Fibroblast of pulmonary artery (primary cell): ENCODE results near the gene KLRF1.

Experiments used
- DNase-seq: peaks from one replicate; pipeline ENCODE4 v3.0.0-alpha.2; 2010; ENCODE audit warnings: low read depth
- H3K4me3 ChIP-seq: replicated peaks from 2 replicates; pipeline ENCODE4 v1.5.1; 2011; ENCODE audit warnings: low read depth, mild to moderate bottlenecking, control low read depth, low read length, moderate library complexity
- CTCF ChIP-seq: IDR thresholded peaks from 2 replicates; pipeline ENCODE4 v1.5.1; 2011; ENCODE audit warnings: mild to moderate bottlenecking, control low read depth, low read length, inconsistent platforms; ENCODE audit errors: missing control alignments

KLRF1 gene

DNA sequence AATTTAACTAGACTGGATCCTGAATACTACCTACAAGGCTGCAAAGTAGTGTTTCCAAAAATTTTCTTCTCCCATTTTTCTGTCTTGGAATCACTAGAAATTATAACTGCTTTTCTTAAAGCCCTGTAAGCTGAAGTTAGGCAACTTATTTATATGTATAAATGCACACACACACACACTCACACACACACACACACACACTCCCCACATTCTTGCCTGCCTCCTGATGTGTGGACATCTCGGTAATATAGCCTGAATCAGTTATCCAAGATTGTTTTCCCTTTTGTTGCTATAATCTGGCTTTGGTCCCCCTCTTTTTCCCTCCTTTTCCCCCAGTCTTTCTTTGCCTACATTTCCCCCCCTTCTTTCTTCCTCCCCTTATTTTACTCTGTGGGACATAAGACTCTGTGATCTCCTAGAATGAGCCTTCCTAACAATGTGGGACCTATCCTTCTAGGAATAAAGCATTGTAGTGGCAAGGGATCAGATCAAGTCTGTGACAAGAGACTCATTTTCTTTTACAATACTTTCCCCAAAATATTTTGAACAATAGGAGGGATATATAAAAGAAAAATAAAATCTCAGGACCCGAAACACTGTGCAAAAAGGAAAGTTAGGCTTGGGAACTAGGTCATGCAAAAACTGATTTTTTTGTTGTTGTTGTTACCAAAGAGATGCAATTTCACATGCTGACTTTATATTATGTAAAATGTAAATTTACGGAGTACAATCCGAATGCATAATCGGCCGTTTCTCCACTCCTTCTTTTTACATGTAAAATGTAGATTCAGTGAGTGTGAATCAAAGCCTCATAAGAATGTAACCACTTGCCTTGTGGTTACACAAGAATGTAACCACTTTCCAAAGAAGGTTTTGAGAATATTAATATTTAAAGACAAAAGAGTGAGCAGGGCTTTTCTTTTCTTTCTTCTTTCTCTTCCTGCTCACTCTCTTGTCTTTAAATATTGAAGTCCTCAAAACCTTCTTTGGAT lies 40.3 kb upstream of the KLRF1 start:
- no peak overlapping the region for H3K4me3 ChIP-seq
- DNase-seq: peak; percentile 26
- TF ChIP-seq CTCF: no peak

GRCh38 chr12:9792185-9792900 lies 34.9 kb upstream of the KLRF1 start:
- H3K4me3 ChIP-seq: no peak overlapping the region
- TF ChIP-seq CTCF: no peak
- DNase-seq: no peak

DNA sequence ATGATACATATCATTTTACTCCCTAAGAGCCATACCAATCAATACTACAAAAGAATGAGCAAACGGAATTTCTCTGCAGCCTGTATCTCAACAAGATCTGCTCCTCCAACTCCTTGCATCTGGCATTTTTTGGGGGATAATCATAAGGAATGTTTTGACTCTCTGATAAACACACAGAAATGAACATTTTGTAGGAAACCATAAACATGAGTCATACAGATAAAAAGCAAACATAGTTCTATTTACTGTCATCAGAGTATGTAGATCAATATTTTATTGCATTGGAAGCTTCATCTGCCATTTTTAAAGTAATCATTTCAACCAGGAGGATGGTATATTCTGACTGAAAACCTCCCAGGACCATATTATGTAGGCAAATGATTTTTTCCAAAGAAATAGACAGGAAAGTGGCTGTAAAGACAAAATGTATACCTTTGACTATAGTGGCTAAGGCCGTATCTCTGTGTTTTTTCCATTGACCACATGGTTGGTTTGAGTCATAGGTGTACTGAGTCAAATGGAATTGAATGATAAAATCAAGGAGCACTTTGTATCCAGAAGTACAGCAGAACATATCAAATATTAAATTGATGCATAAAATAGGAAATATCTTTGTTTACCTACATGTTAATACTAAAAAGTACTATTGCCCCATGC lies 34.2 kb upstream of the KLRF1 start:
- TF ChIP-seq CTCF: no peak
- H3K4me3 ChIP-seq: no peak overlapping the region
- DNase-seq: peak; percentile 58

GRCh38 chr12:9793779-9794395 lies 33.4 kb upstream of the KLRF1 start:
- TF ChIP-seq CTCF: no peak
- DNase-seq: no peak
- H3K4me3 ChIP-seq: no peak overlapping the region

GRCh38 chr12:9794484-9795093 lies 32.7 kb upstream of the KLRF1 start:
- no peak for DNase-seq
- no peak for TF ChIP-seq CTCF
- no peak overlapping the region for H3K4me3 ChIP-seq

DNA sequence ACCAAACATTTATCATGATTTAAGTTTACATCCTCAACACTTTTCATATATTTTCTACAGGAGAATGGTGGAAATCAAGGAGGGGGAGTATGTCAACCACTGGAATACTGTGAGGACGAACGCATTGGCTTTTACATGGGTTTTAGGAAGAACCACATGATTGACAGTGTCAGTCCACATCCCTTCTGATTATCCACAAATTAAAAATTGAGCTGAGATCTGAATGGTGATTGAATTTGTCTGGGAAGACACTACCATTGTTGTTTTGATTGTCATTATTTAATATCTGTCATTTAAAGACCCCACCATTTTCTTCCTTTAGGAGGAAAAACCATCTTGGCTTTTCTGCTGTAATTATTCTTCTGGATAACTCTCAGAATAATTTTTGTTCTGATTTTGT lies 31.3 kb upstream of the KLRF1 start:
- DNase-seq: no peak
- no peak overlapping the region for H3K4me3 ChIP-seq
- no peak for TF ChIP-seq CTCF
